HG02840 (cell line): ENCODE data around the gene ZNF787.
"Not testable (repeated sequence)": the region's sequence is repeated elsewhere in the genome, so short reads cannot be mapped to it uniquely, and the experiment has no call there.

Experiments used
- ATAC-seq: cut with Tn5 transposase; IDR thresholded peaks from one replicate; pipeline ENCODE4 v1.9.1; 2021; ENCODE audit warnings: mild to moderate bottlenecking, moderate library complexity, moderate number of reproducible peaks; ENCODE audit not compliant: unreplicated experiment, low FRiP score

Gene ZNF787

DNA sequence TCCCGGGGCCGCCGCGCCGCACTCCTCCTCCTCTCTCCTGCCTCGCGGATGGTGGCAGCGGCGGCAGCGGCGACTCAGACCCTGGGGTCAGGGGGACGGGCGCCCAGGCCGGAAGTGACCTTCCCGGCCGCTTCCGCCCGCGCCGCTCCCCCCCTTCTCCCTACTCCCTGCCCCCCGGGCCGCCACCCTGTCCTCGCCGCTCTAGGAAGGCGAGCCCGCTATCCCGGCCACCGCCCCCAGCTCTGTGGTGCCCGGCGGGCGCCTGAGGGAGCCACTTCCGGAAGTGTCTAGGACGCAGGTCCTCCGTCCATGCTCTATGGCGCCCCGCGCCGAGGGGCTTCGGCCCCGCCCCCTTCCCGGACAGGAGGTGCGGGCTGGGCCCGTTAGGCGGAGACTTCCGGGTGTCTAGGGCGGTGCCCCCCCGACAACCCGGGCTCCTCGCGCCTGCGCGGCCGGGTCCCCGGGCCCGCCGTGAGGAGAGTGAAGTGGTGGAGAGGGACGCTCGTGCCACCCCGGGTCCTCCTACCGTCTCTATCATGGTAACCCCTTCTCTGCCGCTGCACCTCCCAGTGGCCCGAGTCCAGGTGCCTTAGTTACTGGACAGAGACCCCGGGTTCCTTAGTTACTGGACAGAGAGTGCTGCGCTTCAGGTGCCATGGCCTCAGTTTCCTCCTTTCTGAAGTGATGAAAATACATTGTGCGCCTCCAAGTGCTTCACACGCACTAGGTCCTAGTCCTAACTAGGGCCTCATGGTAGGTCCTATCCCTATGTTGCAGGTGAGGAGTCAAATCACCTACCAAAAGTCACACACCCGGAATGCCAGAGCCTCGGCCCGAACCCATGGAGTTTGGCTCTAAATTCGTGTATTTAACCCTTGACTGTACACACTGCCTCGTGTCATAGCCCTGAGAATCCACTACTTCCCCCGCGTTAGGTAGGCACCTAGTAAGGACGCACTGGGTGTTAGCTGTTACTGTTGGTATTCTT lies at the start of gene ZNF787:
TSS of gene ZNF787 (minus strand) at position 116 of the 988 bp plus-strand sequence. CDS start 18,078 bp downstream, outside the sequence.
- peak; percentile 86 for ATAC-seq

DNA sequence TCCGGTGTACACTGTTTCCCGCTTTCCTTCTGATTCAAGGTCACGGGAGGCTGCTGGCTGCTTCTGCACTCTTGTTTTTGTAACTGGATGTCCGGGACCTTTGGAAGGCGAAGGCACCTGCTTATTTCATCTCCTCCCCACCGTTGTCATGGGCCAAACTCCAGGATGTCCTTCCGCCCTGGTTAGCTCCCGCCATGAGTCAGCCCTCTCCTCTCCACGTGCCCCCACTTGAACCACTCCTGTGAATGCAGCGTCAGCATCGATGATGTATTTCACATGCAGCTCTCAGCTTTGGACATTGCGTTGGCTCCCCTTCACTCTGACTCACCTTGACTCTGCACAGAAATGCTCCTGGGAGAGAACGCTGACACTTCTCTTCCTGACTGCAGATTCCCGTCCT lies 49.2 kb upstream of the ZNF787 start:
- no peak for ATAC-seq

- no peak for ATAC-seq
These were observed 46.0 kb upstream of the ZNF787 start for GRCh38 chr19:56167064-56167578.

DNA sequence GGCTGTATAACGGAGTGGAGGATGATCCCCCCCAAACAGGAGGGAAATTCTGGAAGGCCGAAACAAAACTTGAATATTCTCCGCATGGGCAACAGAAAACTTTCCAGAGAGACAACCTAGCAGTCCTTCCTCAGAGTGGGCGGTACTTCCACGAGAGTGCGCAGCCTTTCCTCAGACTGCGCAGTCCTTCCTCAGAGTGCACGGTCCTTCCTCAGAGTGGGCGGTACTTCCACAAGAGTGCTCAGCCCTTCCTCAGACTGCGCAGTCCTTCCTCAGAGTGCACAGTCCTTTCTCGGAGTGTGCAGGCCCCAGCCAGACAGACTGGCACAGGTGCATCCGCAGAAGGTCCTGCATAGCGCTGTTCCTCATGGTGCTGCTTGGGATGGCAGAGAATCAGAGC lies 42.0 kb upstream of the ZNF787 start:
- ATAC-seq, result no peak

DNA sequence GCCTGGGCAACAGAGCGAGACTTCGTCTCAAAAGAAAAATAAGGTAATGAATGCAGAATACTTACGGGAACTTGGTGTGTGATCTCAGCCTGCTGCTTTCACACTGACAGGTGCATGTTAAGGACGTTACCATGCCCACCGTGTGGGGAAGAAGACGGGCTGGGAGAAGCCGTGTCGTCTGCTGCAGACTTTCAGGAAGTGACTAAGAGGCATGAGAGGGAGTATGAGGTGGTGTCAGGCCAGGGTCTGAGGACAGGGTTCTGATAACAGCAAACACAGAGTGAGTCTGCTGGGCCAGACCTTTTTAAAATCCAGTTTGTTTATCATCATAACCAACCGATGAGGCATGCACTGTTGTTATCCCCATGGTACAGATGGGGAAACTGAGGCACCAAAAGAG lies 41.2 kb upstream of the ZNF787 start:
- no peak for ATAC-seq

DNA sequence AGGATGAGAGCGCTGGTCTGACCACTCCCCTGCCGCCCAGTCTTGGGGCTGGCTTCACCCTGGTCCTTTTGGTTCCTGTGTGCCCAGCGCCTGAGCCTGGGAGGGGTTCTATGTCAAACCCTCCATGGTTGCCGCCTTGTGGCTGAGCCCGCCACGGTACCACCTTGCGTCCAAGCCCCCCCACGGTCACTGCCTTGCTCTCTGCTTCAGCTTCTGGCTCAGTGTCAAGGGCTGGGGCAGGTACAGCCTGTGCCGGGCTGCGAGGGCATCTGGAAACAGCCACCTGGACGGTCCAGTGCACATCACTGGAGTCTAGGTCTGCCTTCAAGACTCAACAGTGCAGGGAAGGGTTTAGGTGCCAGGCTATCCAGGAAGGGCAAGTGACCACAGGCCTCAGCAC lies 40.4 kb upstream of the ZNF787 start:
- no peak for ATAC-seq

DNA sequence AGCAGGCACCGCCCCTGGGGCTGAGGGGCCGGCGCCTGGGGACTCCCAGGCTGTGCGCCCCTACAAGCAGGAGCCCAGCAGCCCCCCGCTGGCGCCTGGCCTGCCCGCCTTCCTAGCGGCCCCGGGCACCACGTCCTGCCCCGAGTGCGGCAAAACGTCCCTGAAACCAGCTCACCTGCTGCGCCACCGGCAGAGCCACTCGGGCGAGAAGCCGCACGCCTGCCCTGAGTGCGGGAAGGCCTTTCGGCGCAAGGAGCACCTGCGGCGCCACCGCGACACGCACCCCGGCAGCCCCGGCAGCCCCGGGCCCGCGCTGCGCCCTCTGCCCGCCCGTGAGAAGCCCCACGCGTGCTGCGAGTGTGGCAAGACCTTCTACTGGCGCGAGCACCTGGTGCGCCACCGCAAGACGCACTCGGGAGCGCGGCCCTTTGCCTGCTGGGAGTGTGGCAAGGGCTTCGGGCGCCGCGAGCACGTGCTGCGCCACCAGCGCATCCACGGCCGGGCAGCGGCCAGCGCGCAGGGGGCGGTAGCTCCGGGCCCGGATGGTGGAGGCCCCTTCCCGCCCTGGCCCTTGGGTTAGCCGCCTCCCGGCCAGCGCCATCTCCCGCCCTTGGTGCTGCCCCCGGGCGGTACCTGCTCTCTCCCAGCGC lies 38.7 kb upstream of the ZNF787 start:
- ATAC-seq, result no peak

- ATAC-seq, result no peak
These were observed 38.0 kb upstream of the ZNF787 start for GRCh38 chr19:56159009-56159559.

GRCh38 chr19:56158170-56158757 lies 37.2 kb upstream of the ZNF787 start:
- ATAC-seq, result no peak

- ATAC-seq, result no peak
These were observed 35.7 kb upstream of the ZNF787 start for GRCh38 chr19:56156768-56157167.

DNA sequence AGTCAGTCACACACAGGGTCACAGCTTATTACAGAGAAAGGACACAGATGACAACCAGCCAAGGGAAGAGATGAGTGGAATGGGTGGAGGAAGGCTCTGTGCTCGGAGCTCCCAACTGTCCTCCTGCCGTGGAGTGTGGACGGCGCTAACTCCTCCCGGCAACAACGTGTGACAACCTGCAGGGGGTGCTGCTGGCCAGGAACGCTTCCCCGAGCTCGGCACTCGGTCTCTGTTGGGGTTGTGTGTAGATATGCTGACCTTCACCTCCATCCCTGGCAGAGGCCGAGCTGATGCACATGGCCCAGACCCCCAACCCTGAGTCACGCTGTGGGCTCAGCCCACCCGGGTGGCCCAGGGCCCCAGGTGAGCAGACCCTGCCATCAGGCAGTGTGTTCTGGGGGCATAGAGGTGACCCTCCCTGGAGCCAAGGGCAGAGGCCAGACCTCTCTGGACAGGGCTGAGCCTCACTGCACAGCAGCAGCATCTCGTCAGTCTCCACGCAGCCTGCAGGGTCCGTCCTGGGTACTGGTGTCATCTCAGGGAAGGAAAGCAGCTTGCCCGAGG lies 34.1 kb upstream of the ZNF787 start:
- ATAC-seq, result no peak

DNA sequence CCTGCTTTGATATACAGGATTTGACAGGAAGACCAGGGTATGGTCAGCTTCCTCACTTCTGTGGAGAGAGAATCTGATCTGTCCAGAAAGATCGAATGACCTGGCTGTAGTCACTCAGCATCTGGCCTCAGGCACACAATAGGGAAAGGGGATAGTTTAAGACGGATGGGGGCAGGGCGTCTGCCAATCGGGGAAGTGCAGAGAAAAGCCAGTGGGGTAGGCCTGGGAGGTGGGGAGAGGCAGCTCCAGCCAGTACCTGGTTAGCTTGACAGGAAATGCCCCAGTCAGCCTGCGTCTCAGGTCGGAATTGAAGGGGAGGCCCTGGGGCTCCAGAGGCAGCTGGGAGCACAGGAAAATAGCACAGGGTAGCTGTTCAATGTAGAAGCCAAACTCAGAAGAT lies 32.4 kb upstream of the ZNF787 start:
- no peak for ATAC-seq

DNA sequence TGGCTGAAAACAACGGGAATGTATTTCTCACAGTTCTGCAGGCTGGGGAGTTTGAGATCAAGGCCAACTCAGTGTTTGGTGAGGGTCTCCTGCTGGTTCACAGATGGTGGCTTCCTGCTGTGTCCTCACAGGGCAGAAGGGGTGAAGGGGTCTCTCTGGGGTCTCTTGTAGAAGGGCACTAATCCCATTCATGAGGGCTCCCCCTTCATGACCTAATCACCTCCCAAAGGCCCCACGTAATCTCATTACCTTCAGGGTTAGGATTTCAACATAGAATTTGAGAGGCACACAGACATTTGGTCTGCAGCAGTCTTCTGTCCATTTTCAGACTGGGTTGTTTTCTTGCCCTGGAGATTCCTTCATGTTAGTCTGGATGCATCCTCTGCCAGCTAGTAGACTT lies 31.5 kb upstream of the ZNF787 start:
- no peak for ATAC-seq

- ATAC-seq, result no peak
These were observed 29.3 kb upstream of the ZNF787 start for GRCh38 chr19:56150358-56150757.

DNA sequence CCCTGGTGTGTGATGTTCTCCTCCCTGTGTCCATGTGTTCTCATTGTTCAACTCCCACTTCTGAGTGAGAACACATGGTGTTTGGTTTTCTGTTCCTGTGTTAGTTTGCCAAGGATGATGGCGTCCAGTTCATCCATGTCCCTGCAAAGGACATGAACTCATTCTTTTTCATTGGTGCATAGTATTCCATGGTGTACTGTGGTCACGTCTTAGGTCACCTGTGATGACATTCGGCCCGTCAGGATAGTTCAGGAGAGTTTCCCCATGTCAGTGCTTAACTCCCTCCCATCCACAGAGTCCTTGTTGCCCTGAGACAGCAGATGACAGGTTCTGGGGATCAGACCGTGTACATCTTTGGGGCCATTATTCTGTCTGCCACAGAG lies 28.6 kb upstream of the ZNF787 start:
- ATAC-seq, result no peak

DNA sequence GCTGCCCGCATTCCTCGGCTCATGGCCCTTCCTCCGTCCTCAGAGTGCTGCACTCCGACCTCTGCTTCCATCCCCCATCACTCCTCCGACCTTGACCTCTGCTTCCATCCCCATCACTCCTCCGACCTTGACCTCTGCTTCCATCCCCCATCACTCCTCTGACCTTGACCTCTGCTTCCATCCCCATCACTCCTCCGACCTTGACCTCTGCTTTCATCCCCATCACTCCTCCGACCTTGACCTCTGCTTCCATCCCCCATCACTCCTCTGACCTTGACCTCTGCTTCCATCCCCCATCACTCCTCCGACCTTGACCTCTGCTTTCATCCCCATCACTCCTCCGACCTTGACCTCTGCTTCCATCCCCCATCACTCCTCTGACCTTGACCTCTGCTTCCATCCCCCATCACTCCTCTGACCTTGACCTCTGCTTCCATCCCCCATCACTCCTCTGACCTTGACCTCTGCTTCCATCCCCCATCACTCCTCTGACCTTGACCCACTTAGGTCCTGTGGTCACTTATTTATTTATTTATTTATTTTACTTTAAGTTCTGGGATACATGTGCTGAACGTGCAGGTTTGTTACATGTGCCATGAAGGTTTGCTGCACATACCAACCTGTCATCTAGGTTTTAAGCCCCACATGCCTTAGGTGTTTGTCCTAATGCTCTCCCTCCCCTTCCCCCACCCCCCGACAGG lies 28.0 kb upstream of the ZNF787 start:
- not testable (repeated sequence) for ATAC-seq

DNA sequence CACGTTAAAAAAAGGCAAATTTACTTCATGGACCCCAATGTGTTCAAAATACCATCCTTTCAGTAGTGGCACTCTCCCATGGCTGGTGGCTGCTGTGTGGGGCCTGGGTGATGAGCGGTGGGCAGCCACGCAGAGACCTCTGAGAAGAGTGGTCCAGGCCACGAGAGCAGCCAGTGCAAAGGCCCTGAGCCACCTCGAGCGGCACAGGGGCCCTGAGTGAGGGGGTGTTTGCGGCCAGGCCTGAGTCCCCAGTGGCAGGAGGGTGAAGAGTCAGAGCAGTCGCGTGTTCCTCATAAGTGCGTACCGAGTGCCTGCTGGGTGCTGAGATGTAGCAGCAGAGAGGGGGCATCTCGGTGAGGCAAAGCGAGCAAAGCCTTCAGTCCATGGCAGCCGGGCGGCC lies 27.0 kb upstream of the ZNF787 start:
- ATAC-seq, result no peak

- no peak for ATAC-seq
These were observed 26.2 kb upstream of the ZNF787 start for GRCh38 chr19:56147307-56147706.

GRCh38 chr19:56146904-56147303 lies 25.8 kb upstream of the ZNF787 start:
- ATAC-seq, result no peak

DNA sequence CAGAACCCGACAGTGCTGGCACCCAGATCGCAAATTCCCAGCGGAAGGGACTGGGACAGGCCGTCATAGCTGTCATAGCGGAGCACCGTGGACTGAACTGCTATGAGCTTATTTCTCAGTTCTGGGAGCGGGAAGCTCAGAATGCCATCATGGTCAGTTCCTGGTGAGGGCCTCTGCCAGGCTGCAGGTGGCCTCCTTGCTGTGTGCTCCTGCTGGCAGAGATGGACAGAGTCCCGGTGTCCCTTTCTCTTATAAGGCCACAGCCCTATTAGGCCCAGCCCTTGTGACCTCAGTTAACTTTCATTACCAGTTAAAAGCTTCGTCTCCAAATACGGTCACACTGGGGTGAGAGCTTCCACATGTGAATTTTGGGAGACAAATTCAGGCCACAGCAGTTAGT lies 24.6 kb upstream of the ZNF787 start:
- ATAC-seq, result no peak
